Activated CD4-positive, alpha-beta T cell treated with anti-CD3 and anti-CD28 coated beads, Interleukin-2, amount 10 ng/mL, durations not matched to agents 7 days and 5 days (primary cell): ENCODE data around the gene PNCK. TPM values are rescaled to one million over a fixed set of nuclear protein-coding genes. Genes with fewer than 3 reads are reported as not detected.

Experiments used
- total RNA-seq, 2 experiments: library from RNA; stranded (reverse); gene quantifications; one replicate each; pipeline ENCODE4 v1.2.3, GENCODE V29; 2021

Gene PNCK
- total RNA-seq, 2 experiments from 2014 or later, result not detected

Other genes with a start within 250 kb of the PNCK start
- 1 to 10 TPM; 3.0 to 3.4 TPM for gene TREX2, start 227.8 kb downstream of the PNCK start, total RNA-seq
- 10 to 100 TPM; 37.6 to 45.9 TPM for gene HAUS7, start 203.2 kb downstream of the PNCK start, total RNA-seq
- not detected for gene BGN, start 178.8 kb downstream of the PNCK start, total RNA-seq
- under 1 TPM in 1 of 2 experiments, not detected in 1; 0.05 TPM for gene ATP2B3, start 156.2 kb downstream of the PNCK start, total RNA-seq
- 10 to 100 TPM; 22.5 to 23.8 TPM for gene CCNQ, start 74.7 kb downstream of the PNCK start, total RNA-seq
- not detected for gene DUSP9, start 26.6 kb downstream of the PNCK start, total RNA-seq
- under 1 TPM; 0.65 to 0.69 TPM for gene SLC6A8, start 14.1 kb upstream of the PNCK start, total RNA-seq
- gene BCAP31, start 50.6 kb upstream of the PNCK start, total RNA-seq, result 100 to 1,000 TPM; 142 to 148 TPM
- gene ABCD1, start 51.0 kb upstream of the PNCK start, total RNA-seq, result 10 to 100 TPM; 15.4 to 16.0 TPM
- under 1 TPM; 0.23 to 0.35 TPM for gene PLXNB3, start 90.4 kb upstream of the PNCK start, total RNA-seq
- gene SRPK3, start 107.2 kb upstream of the PNCK start, total RNA-seq, result not detected
- gene IDH3G, start 120.6 kb upstream of the PNCK start, total RNA-seq, result 10 to 100 TPM; 60.1 to 64.8 TPM
- 100 to 1,000 TPM; 193 to 203 TPM for gene SSR4, start 120.9 kb upstream of the PNCK start, total RNA-seq
- under 1 TPM; 0.32 to 0.60 TPM for gene PDZD4, start 156.7 kb upstream of the PNCK start, total RNA-seq
- gene L1CAM, start 212.4 kb upstream of the PNCK start, total RNA-seq, result 1 to 10 TPM; 1.9 to 2.1 TPM
- gene AVPR2, start 230.9 kb upstream of the PNCK start, total RNA-seq, result not detected